MCF 10A (cell line): ENCODE data around the gene FIGLA. TPM values are rescaled to one million over a fixed set of nuclear protein-coding genes. Genes with fewer than 3 reads are reported as not detected.

Experiments
- BruUV-seq: library from RNA; stranded (reverse); fragments of 400-500 nt; replicated peaks from 2 replicates; lab custom pipeline; 2021; lab: Mats Ljungman, UMichigan
- CTCF ChIA-PET: fragments of 300-600 bp; sonication (Branson Sonifier 250); formaldehyde crosslinking; extraction: SDS; loops from one replicate; lab custom pipeline; 2021; ENCODE audit warnings: antibody characterized with exemption, inconsistent platforms; lab: Yijun Ruan, JAX
- POLR2A ChIA-PET: fragments of 300-600, 350-650 bp; sonication (Branson Sonifier 250); formaldehyde crosslinking; extraction: SDS; loops from one replicate; lab custom pipeline; 2020; ENCODE audit warnings: antibody characterized with exemption, inconsistent platforms; lab: Yijun Ruan, JAX
- DNase-seq: peaks from one replicate; pipeline ENCODE4 v3.0.0-alpha.2; 2018; ENCODE audit not compliant: unreplicated experiment
- H3K27ac Mint-ChIP-seq: one replicate; pipeline ENCODE4 v1.8.0; 2022; ENCODE audit warnings: mild to moderate bottlenecking, low read depth, mixed read lengths; ENCODE audit not compliant: unreplicated experiment
- H3K27me3 Mint-ChIP-seq: one replicate; pipeline ENCODE4 v1.8.0; 2022; ENCODE audit warnings: mixed read lengths; ENCODE audit not compliant: insufficient read depth, unreplicated experiment
- H3K36me3 Mint-ChIP-seq: one replicate; pipeline ENCODE4 v1.8.0; 2022; ENCODE audit warnings: mild to moderate bottlenecking, moderate library complexity, mixed read lengths; ENCODE audit not compliant: insufficient read depth, unreplicated experiment
- H3K4me1 Mint-ChIP-seq: one replicate; pipeline ENCODE4 v1.8.0; 2022; ENCODE audit warnings: mixed read lengths; ENCODE audit not compliant: insufficient read depth, unreplicated experiment
- H3K4me3 Mint-ChIP-seq: one replicate; pipeline ENCODE4 v1.8.0; 2022; ENCODE audit warnings: mild to moderate bottlenecking, moderate library complexity, mixed read lengths; ENCODE audit not compliant: unreplicated experiment
- H3K9me3 Mint-ChIP-seq: one replicate; pipeline ENCODE4 v1.8.0; 2022; ENCODE audit warnings: mixed read lengths; ENCODE audit not compliant: unreplicated experiment
- CTCF ChIP-seq: fragments of 200-600 bp; IDR thresholded peaks from one replicate; pipeline ENCODE4 v1.8.0; 2022; ENCODE audit warnings: antibody characterized with exemption, mild to moderate bottlenecking; ENCODE audit not compliant: unreplicated experiment
- intact Hi-C: fragments of 100-400 bp; cut with micrococcal nuclease; formaldehyde crosslinking; loops from 2 replicates; pipeline ENCODE4 v1.14.1; 2022
- total RNA-seq: library from RNA; stranded (reverse); gene quantifications from 2 replicates; pipeline ENCODE4 v1.2.3, GENCODE V29; 2022

FIGLA gene
- total RNA-seq, 1 experiment from 2014 or later, result not detected

- Mint-ChIP-seq H3K36me3 (no peaks in the 10 kb centered on the region), H3K4me1 (no peaks in the 10 kb centered on the region), H3K27ac (no peak overlapping the region), H3K4me3 (no peak overlapping the region), H3K9me3 (no peaks in the 10 kb centered on the region), H3K27me3 (peaks cover 54% of the 10 kb centered on the region)
- DNase-seq, result no peak
- no TSS peak for BruUV-seq
- TF ChIP-seq CTCF, result no peak
- intact Hi-C loops, result no loop called here
- ChIA-PET CTCF (no interaction called here), POLR2A (no interaction called here)
Observed at GRCh38 chr2:70808983-70809958, 18.8 kb upstream of the FIGLA start.

- DNase-seq, result no peak
- intact Hi-C loops, result no loop called here
- Mint-ChIP-seq H3K4me3 (no peak overlapping the region), H3K36me3 (no peaks in the 10 kb centered on the region), H3K27ac (no peak overlapping the region), H3K9me3 (no peaks in the 10 kb centered on the region), H3K27me3 (peaks cover 40% of the 10 kb centered on the region), H3K4me1 (no peaks in the 10 kb centered on the region)
- ChIA-PET CTCF (interaction anchor here (0.8 to 1.3 kb wide), 4 partner anchors 19 to 505 kb away, joined by 3 to 5 read pairs (median 4); no protein-coding TSS in a partner anchor), POLR2A (no interaction called here)
- no peak for TF ChIP-seq CTCF
- no TSS peak for BruUV-seq
Observed at GRCh38 chr2:70807828-70808118, 17.3 kb upstream of the FIGLA start.

- no peaks in the 10 kb centered on the region for H3K36me3 Mint-ChIP-seq
- H3K4me3 Mint-ChIP-seq, result no peak overlapping the region
- no peak for TF ChIP-seq CTCF
- H3K27ac Mint-ChIP-seq, result no peak overlapping the region
- H3K9me3 Mint-ChIP-seq, result no peaks in the 10 kb centered on the region
- no TSS peak for BruUV-seq
- intact Hi-C loops, result no loop called here
- no peak for DNase-seq
- POLR2A ChIA-PET, result no interaction called here
- H3K27me3 Mint-ChIP-seq, result peaks cover 35% of the 10 kb centered on the region
- CTCF ChIA-PET, result interaction anchor here (1.1 to 1.3 kb wide), 2 partner anchors 18 to 505 kb away, joined by 4 to 5 read pairs; no protein-coding TSS in a partner anchor
- H3K4me1 Mint-ChIP-seq, result no peaks in the 10 kb centered on the region
Observed at GRCh38 chr2:70807102-70807827, 16.8 kb upstream of the FIGLA start.

GRCh38 chr2:70806620-70807019 lies 16.2 kb upstream of the FIGLA start:
- intact Hi-C loops, result no loop called here
- H3K36me3 Mint-ChIP-seq, result no peaks in the 10 kb centered on the region
- no peak for TF ChIP-seq CTCF
- POLR2A ChIA-PET, result no interaction called here
- peaks cover 35% of the 10 kb centered on the region for H3K27me3 Mint-ChIP-seq
- H3K4me1 Mint-ChIP-seq, result no peaks in the 10 kb centered on the region
- no peak overlapping the region for H3K4me3 Mint-ChIP-seq
- CTCF ChIA-PET, result interaction anchor here (0.7 to 1.3 kb wide), 3 partner anchors 17 to 504 kb away, joined by 4 to 5 read pairs (median 4); no protein-coding TSS in a partner anchor
- no peaks in the 10 kb centered on the region for H3K9me3 Mint-ChIP-seq
- BruUV-seq, result no TSS peak
- no peak overlapping the region for H3K27ac Mint-ChIP-seq
- DNase-seq, result no peak
